HG03159 (cell line): ENCODE data around the gene DSC2.
"Not testable (repeated sequence)": the region's sequence is repeated elsewhere in the genome, so short reads cannot be mapped to it uniquely, and the experiment has no call there.

ENCODE experiments used
- ATAC-seq: cut with Tn5 transposase; IDR thresholded peaks from one replicate; pipeline ENCODE4 v1.9.1; 2021; ENCODE audit warnings: mild to moderate bottlenecking, moderate library complexity; ENCODE audit not compliant: unreplicated experiment

The DSC2 gene

GRCh38 chr18:31102025-31102684 lies at the start of gene DSC2:
Gene DSC2 (minus strand): TSS chr18:31102421. CDS start chr18:31101971, 450 bp downstream.
- ATAC-seq = no peak

- ATAC-seq = no peak
These were observed 47.1 kb upstream of the DSC2 start for GRCh38 chr18:31149351-31149750.

- no peak for ATAC-seq
These were observed 46.4 kb upstream of the DSC2 start for GRCh38 chr18:31148600-31148999.

- no peak for ATAC-seq
These were observed 44.6 kb upstream of the DSC2 start for GRCh38 chr18:31146809-31147208.

- no peak for ATAC-seq
These were observed 40.8 kb upstream of the DSC2 start for GRCh38 chr18:31143025-31143424.

- no peak for ATAC-seq
These were observed 36.5 kb upstream of the DSC2 start for GRCh38 chr18:31138709-31139108.

GRCh38 chr18:31134988-31135529 lies 32.8 kb upstream of the DSC2 start:
- ATAC-seq = no peak

- no peak for ATAC-seq
These were observed 27.3 kb upstream of the DSC2 start for GRCh38 chr18:31129398-31130115.

- ATAC-seq = no peak
These were observed 23.7 kb upstream of the DSC2 start for GRCh38 chr18:31125878-31126277.

- not testable (repeated sequence) for ATAC-seq
These were observed 20.9 kb upstream of the DSC2 start for GRCh38 chr18:31123125-31123524.

- no peak for ATAC-seq
These were observed 18.4 kb upstream of the DSC2 start for GRCh38 chr18:31120594-31120993.

- no peak for ATAC-seq
These were observed 14.8 kb upstream of the DSC2 start for GRCh38 chr18:31116853-31117595.

- no peak for ATAC-seq
These were observed 10.6 kb upstream of the DSC2 start for GRCh38 chr18:31112804-31113203.

GRCh38 chr18:31105733-31106132 lies 3.5 kb upstream of the DSC2 start:
- no peak for ATAC-seq

GRCh38 chr18:31104444-31104843 lies 2.2 kb upstream of the DSC2 start:
- ATAC-seq = no peak

- ATAC-seq = no peak
These were observed 1.2 kb upstream of the DSC2 start for GRCh38 chr18:31103423-31103822.

- no peak for ATAC-seq
These were observed 720 bp upstream of the DSC2 start for GRCh38 chr18:31102941-31103340.

- ATAC-seq = no peak
These were observed 817 bp downstream of the DSC2 start for GRCh38 chr18:31101183-31102024.

GRCh38 chr18:31100436-31101182 lies 1.6 kb downstream of the DSC2 start:
- no peak for ATAC-seq
